Measurements from ENCODE around the gene CNOT1. TPM values are rescaled to one million over a fixed set of nuclear protein-coding genes. Genes with fewer than 3 reads are reported as not detected.
A peak's percentile ranks its signal among the peaks of the same experiment; 100 is the strongest.
"Not testable (repeated sequence)": the region's sequence is repeated elsewhere in the genome, so short reads cannot be mapped to it uniquely, and the experiment has no call there.

Gene CNOT1
- polyA plus RNA-seq, 3 donors: 201 to 204 (median 204) TPM

- no peak for DNase-seq (ENCODE audit: low read depth in 3 of 3, low spot score in 2 of 3)
Observed at GRCh38 chr16:58638148-58639036, 8.8 kb upstream of the CNOT1 start.

- not testable (repeated sequence) for DNase-seq (ENCODE audit: low read depth in 3 of 3, low spot score in 2 of 3)
Observed at GRCh38 chr16:58637021-58637420, 7.4 kb upstream of the CNOT1 start.

- DNase-seq (ENCODE audit: low read depth in 3 of 3, low spot score in 2 of 3): no peak
Observed at GRCh38 chr16:58636466-58636865, 6.8 kb upstream of the CNOT1 start.

- no peak for DNase-seq (ENCODE audit: low read depth in 3 of 3, low spot score in 2 of 3)
Observed at GRCh38 chr16:58635502-58635901, 5.9 kb upstream of the CNOT1 start.

GRCh38 chr16:58634265-58634802 is 4.7 kb upstream of the CNOT1 start:
- DNase-seq (ENCODE audit: low read depth in 3 of 3, low spot score in 2 of 3): no peak

- DNase-seq (ENCODE audit: low read depth in 3 of 3, low spot score in 2 of 3): peak; percentile 8 to 24 (median 23)
Observed at GRCh38 chr16:58628845-58629732, 537 bp downstream of the CNOT1 start.

GRCh38 chr16:58624209-58624608 is 5.4 kb downstream of the CNOT1 start:
- DNase-seq (ENCODE audit: low read depth in 3 of 3, low spot score in 2 of 3): no peak

- DNase-seq (ENCODE audit: low read depth in 3 of 3, low spot score in 2 of 3): no peak
Observed at GRCh38 chr16:58620396-58620795, 9.2 kb downstream of the CNOT1 start.

- DNase-seq (ENCODE audit: low read depth in 3 of 3, low spot score in 2 of 3): no peak
Observed at GRCh38 chr16:58615280-58615679, 14.3 kb downstream of the CNOT1 start.

GRCh38 chr16:58614860-58615259 is 14.8 kb downstream of the CNOT1 start:
- no peak for DNase-seq (ENCODE audit: low read depth in 3 of 3, low spot score in 2 of 3)

- no peak for DNase-seq (ENCODE audit: low read depth in 3 of 3, low spot score in 2 of 3)
Observed at GRCh38 chr16:58614212-58614611, 15.4 kb downstream of the CNOT1 start.

- DNase-seq (ENCODE audit: low read depth in 3 of 3, low spot score in 2 of 3): not testable (repeated sequence)
Observed at GRCh38 chr16:58612965-58613364, 16.7 kb downstream of the CNOT1 start.

GRCh38 chr16:58608601-58609136 is 21.0 kb downstream of the CNOT1 start:
- DNase-seq (ENCODE audit: low read depth in 3 of 3, low spot score in 2 of 3): no peak

- no peak for DNase-seq (ENCODE audit: low read depth in 3 of 3, low spot score in 2 of 3)
Observed at GRCh38 chr16:58605562-58605961, 24.1 kb downstream of the CNOT1 start.

- no peak for DNase-seq (ENCODE audit: low read depth in 3 of 3, low spot score in 2 of 3)
Observed at GRCh38 chr16:58591083-58591482, 38.5 kb downstream of the CNOT1 start.

- DNase-seq (ENCODE audit: low read depth in 3 of 3, low spot score in 2 of 3): peak in 2 of 3 donors; percentile 21 to 36
Observed at GRCh38 chr16:58589326-58589905, 40.2 kb downstream of the CNOT1 start.

GRCh38 chr16:58588406-58588805 is 41.2 kb downstream of the CNOT1 start:
- DNase-seq (ENCODE audit: low read depth in 3 of 3, low spot score in 2 of 3): no peak

GRCh38 chr16:58586340-58587030 is 43.1 kb downstream of the CNOT1 start:
- DNase-seq (ENCODE audit: low read depth in 3 of 3, low spot score in 2 of 3): no peak

- DNase-seq (ENCODE audit: low read depth in 3 of 3, low spot score in 2 of 3): no peak
Observed at GRCh38 chr16:58584831-58585505, 44.7 kb downstream of the CNOT1 start.
